GM21423 (cell line): ENCODE results near the gene NLGN2.
"Not testable (repeated sequence)": the region's sequence is repeated elsewhere in the genome, so short reads cannot be mapped to it uniquely, and the experiment has no call there.

Experiments used
- ATAC-seq: cut with Tn5 transposase; IDR thresholded peaks from one replicate; pipeline ENCODE4 v1.9.1; 2021; ENCODE audit warnings: mild to moderate bottlenecking, moderate library complexity; ENCODE audit not compliant: unreplicated experiment

NLGN2 gene

GRCh38 chr17:7407485-7408251 is at the start of gene NLGN2:
Gene NLGN2 (plus strand): TSS chr17:7407845. CDS start chr17:7408256, 411 bp downstream.
- ATAC-seq, result no peak

GRCh38 chr17:7361906-7362305 is 45.7 kb upstream of the NLGN2 start:
- no peak for ATAC-seq

- ATAC-seq, result no peak
These were observed 44.3 kb upstream of the NLGN2 start for GRCh38 chr17:7363311-7363710.

GRCh38 chr17:7365963-7366362 is 41.7 kb upstream of the NLGN2 start:
- not testable (repeated sequence) for ATAC-seq

- no peak for ATAC-seq
These were observed 40.6 kb upstream of the NLGN2 start for GRCh38 chr17:7367083-7367482.

GRCh38 chr17:7367918-7368598 is 39.6 kb upstream of the NLGN2 start:
- no peak for ATAC-seq

GRCh38 chr17:7368599-7368994 is 39.0 kb upstream of the NLGN2 start:
- ATAC-seq, result not testable (repeated sequence)

- ATAC-seq, result no peak
These were observed 37.8 kb upstream of the NLGN2 start for GRCh38 chr17:7369825-7370224.

- ATAC-seq, result no peak
These were observed 36.8 kb upstream of the NLGN2 start for GRCh38 chr17:7370853-7371252.

GRCh38 chr17:7374353-7374752 is 33.3 kb upstream of the NLGN2 start:
- no peak for ATAC-seq

GRCh38 chr17:7379134-7379533 is 28.5 kb upstream of the NLGN2 start:
- ATAC-seq, result no peak

- no peak for ATAC-seq
These were observed 27.3 kb upstream of the NLGN2 start for GRCh38 chr17:7380321-7380720.

- no peak for ATAC-seq
These were observed 26.6 kb upstream of the NLGN2 start, which contains the start of gene TNK1 for GRCh38 chr17:7380855-7381683. Gene TNK1 (plus strand): TSS chr17:7381089. CDS start chr17:7382927, 1,838 bp downstream.

- no peak for ATAC-seq
These were observed 24.7 kb upstream of the NLGN2 start for GRCh38 chr17:7382901-7383300.

- no peak for ATAC-seq
These were observed 24.3 kb upstream of the NLGN2 start for GRCh38 chr17:7383371-7383741.

GRCh38 chr17:7383742-7384488 is 23.7 kb upstream of the NLGN2 start:
- ATAC-seq, result peak; percentile 68

GRCh38 chr17:7384489-7385081 is 23.1 kb upstream of the NLGN2 start:
- no peak for ATAC-seq

- ATAC-seq, result no peak
These were observed 18.8 kb upstream of the NLGN2 start for GRCh38 chr17:7388856-7389255.

GRCh38 chr17:7389924-7390910 is 17.4 kb upstream of the NLGN2 start:
- ATAC-seq, result no peak
